Measurements from ENCODE around the gene MUC2.

Gene MUC2

GRCh38 chr11:1051356-1052132 lies 23.1 kb upstream of the MUC2 start:
- DNase-seq (ENCODE audit: low read depth, low spot score), result no peak

- DNase-seq (ENCODE audit: low read depth, low spot score), result no peak
Measured at GRCh38 chr11:1052133-1053011, 22.3 kb upstream of the MUC2 start.

GRCh38 chr11:1053121-1053901 lies 21.4 kb upstream of the MUC2 start:
- no peak for DNase-seq (ENCODE audit: low read depth, low spot score)

- no peak for DNase-seq (ENCODE audit: low read depth, low spot score)
Measured at GRCh38 chr11:1054143-1055108, 20.2 kb upstream of the MUC2 start.

- no peak for DNase-seq (ENCODE audit: low read depth, low spot score)
Measured at GRCh38 chr11:1055109-1055703, 19.5 kb upstream of the MUC2 start.

GRCh38 chr11:1055990-1056771 lies 18.5 kb upstream of the MUC2 start:
- no peak for DNase-seq (ENCODE audit: low read depth, low spot score)

- DNase-seq (ENCODE audit: low read depth, low spot score), result peak; percentile 1
Measured at GRCh38 chr11:1057806-1058205, 16.9 kb upstream of the MUC2 start.

GRCh38 chr11:1059759-1060158 lies 14.9 kb upstream of the MUC2 start:
- DNase-seq (ENCODE audit: low read depth, low spot score), result peak; percentile 56

GRCh38 chr11:1060410-1060809 lies 14.3 kb upstream of the MUC2 start:
- DNase-seq (ENCODE audit: low read depth, low spot score), result no peak

GRCh38 chr11:1060852-1061616 lies 13.6 kb upstream of the MUC2 start:
- DNase-seq (ENCODE audit: low read depth, low spot score), result peak; percentile 13

GRCh38 chr11:1062075-1062820 lies 12.4 kb upstream of the MUC2 start:
- no peak for DNase-seq (ENCODE audit: low read depth, low spot score)

- no peak for DNase-seq (ENCODE audit: low read depth, low spot score)
Measured at GRCh38 chr11:1064167-1064566, 10.5 kb upstream of the MUC2 start.

- no peak for DNase-seq (ENCODE audit: low read depth, low spot score)
Measured at GRCh38 chr11:1067812-1068496, 6.7 kb upstream of the MUC2 start.

- DNase-seq (ENCODE audit: low read depth, low spot score), result no peak
Measured at GRCh38 chr11:1069740-1070139, 4.9 kb upstream of the MUC2 start.

- DNase-seq (ENCODE audit: low read depth, low spot score), result no peak
Measured at GRCh38 chr11:1070594-1071462, 3.8 kb upstream of the MUC2 start.

GRCh38 chr11:1071571-1072115 lies 3.0 kb upstream of the MUC2 start:
- no peak for DNase-seq (ENCODE audit: low read depth, low spot score)

Data from ELF-1 (cell line).